Lower leg skin (tissue), 3 donors: Measurements from ENCODE around the gene DSP.

Source experiments
- CTCF ChIP-seq, 3 donors: fragments of 450-650 bp; IDR thresholded peaks; one replicate each; pipeline ENCODE4 v1.5.1; 2016; ENCODE audit warnings: antibody characterized with exemption in 3 of 3, mild to moderate bottlenecking in 3 of 3, moderate library complexity in 2 of 3
- POLR2A ChIP-seq, 2 donors: fragments of 450-650 bp; IDR thresholded peaks; one replicate each; pipeline ENCODE4 v1.6.1; 2016 to 2017; ENCODE audit warnings: antibody characterized with exemption in 2 of 2, mild to moderate bottlenecking in 1 of 2, moderate library complexity in 1 of 2

DNA sequence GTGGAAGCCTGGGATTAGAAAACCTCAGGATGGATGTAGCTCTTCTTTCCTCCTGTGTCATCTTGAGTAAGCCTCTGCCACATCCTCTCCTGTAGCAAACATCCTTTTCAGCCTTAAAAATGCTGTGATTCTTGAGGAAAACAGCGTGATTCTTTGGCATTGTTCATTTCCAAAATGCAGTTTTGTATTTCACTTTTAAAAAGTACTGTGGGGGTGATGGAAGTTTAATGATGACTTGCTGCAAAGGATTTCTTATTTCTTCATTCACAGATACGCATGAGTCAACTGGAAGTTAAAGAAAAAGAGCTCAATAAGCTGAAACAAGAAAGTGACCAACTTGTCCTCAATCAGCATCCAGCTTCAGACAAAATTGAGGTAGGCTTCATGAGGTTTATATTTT, 24.6 kb downstream of the DSP start:
- no peak for TF ChIP-seq CTCF (IDR thresholded peaks at IDR 0.05)
- TF ChIP-seq POLR2A (IDR thresholded peaks at IDR 0.05) = no peak
